ENCODE data around the gene GSTA1.
"Not testable (repeated sequence)": the region's sequence is repeated elsewhere in the genome, so short reads cannot be mapped to it uniquely, and the experiment has no call there.

Gene GSTA1

GRCh38 chr6:52757651-52758338 is 45.8 kb downstream of the GSTA1 start:
- DNase-seq (ENCODE audit: low spot score): not testable (repeated sequence)

GRCh38 chr6:52754443-52754842 is 49.2 kb downstream of the GSTA1 start:
- DNase-seq (ENCODE audit: low spot score): no peak

- DNase-seq (ENCODE audit: low spot score): not testable (repeated sequence)
Measured at GRCh38 chr6:52753137-52753536, 50.5 kb downstream of the GSTA1 start.

- no peak for DNase-seq (ENCODE audit: low spot score)
Measured at GRCh38 chr6:52752310-52752709, 51.3 kb downstream of the GSTA1 start.

GRCh38 chr6:52749556-52750152 is 54.0 kb downstream of the GSTA1 start:
- no peak for DNase-seq (ENCODE audit: low spot score)

- not testable (repeated sequence) for DNase-seq (ENCODE audit: low spot score)
Measured at GRCh38 chr6:52747301-52747700, 56.3 kb downstream of the GSTA1 start.

DNA sequence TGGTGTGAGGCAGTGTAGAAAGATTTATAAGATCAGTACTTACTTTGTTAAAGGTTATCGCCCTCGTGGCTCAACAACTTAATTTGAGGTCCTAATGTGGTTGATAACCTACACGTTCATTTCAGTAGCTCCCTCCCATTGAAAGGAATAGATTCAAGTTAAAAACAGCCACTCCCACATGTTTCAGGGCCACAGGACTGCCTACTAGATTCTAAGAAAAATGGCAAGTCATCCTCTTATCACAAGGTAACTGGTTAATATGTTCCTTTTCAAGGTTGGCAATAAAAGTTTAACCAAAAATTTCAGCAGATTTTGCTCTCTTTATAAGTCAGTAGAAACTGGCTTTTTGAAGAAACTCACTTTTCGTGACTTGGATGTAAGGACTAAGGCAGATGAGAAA is 57.4 kb downstream of the GSTA1 start:
- DNase-seq (ENCODE audit: low spot score): no peak

DNA sequence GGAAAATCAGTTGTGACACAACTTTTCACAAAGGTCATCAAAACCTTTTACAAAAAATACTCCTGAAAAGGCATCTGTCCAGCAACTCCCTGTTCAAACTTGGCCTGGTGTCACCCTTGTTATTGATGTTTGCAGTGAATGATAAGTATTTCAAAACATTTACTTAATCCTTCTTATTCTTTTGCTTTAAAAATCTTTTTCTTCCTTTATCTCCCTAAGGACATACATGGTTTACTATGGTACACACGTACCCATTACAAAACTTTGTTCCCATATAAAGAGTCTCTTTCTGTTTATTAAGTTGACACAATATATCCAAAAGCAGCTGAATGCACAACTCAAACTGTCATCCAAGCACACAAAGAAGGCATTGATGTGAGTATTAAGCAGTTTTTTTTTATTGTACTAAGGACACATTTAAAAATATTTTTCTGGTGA is 57.8 kb downstream of the GSTA1 start:
- no peak for DNase-seq (ENCODE audit: low spot score)

GRCh38 chr6:52741872-52742271 is 61.7 kb downstream of the GSTA1 start:
- no peak for DNase-seq (ENCODE audit: low spot score)
